Stimulated activated CD8-positive, alpha-beta memory T cell treated with anti-CD3 and anti-CD28 coated beads, Interleukin-12 subunit alpha, Interleukin-12 subunit beta, amount 100 ng/mL, for 24 hours (primary cell): Measurements from ENCODE around the gene PRPF38B.

Source experiments
- DNase-seq: peaks from one replicate; pipeline ENCODE4 v3.0.0-alpha.2; 2020; ENCODE audit errors: extremely low read depth

PRPF38B gene

DNA sequence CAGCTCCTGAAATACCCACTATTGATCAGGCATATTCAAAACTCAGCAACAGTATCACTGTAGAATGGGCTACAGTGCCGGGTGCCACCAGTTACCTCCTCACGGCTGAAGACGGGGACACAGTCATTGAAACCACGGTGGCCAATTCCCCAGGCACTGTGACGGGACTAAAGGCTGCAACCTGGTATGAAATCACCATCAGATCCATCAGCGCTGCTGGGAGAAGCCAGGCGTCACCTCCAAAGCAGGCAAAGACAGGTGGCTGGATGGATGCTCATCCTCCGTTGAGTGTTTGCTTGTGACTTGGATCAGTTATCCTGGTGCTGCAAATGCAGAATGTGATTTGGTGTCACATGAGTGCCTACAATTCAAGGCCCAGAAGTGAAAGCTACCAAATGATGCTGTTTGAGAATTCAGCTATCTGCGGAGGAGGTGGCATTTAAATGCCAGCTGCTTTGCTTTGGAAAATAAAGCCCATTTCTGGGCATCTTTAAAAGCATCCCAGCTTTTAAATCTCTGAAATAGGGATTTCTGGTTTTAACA is 25.7 kb downstream of the PRPF38B start:
- DNase-seq, result no peak

DNA sequence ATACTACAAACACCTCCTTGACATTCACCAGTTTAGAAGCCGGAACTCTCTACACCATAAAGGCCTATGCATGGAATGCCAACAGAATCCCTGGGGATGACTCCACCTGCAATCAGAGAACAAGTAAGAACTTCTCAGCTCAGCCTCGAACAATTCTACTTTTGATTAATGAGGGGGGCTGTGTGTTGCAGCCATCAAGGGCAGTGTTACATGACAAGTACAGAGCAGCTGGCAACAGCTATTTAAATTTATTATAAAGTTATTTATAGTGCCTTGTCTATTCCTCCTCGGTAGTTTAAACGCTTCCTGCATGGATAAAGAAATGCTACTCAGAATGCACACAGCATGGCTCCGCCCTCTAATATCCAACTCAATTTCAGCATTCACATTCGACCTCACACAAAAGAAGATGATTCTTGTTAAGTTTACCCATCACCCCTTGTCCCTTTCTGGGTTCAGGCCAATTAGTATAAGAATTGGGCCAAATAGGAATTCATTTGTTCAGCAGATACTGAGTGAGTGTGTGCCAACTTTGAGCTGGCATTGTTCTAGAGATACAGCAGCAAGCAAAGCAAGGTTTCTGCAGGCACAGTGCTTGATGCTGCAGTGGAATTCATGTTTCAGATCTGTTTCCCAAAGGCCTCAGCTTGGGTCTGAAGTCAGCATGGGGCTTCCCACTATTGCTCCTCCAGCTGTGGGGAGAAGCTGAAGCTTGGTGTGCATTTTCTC is 27.0 kb downstream of the PRPF38B start:
- no peak for DNase-seq

DNA sequence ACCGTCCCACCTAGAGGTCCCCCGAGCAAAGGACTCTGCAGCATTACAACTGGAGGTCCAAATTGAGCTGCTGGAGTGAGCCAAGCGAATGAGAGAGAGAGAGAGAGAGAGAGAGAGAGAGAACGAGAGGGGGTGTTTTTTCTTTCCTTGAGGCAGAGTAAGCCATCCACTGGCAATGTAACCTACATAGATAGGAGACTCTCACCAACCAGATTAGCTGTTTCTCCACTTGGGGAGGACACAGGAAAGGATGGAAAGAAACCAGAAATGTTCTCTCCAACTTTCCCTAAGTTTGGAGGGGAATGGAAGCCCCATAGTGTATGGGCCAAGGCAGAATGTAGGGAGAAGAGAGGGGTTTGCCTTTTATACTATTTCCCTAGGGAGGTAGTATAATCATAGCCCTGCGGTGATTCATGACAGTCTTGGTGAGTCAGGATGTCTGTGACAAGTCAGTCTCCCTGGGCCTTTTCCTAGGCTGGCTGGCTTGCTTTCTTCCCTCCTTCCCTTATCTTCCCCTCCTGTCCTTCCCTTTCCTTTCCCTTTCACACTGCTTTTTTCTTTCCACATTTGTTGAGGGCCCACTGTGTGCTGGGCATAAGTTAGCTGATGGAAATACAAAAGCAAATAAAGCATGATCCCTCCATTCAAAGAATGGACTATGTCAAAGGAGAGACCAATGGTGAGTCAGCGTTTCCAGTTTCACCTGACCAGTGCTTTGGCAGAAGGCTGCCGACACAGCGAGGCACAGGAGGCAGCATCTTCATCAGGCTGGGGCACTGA is 27.7 kb downstream of the PRPF38B start:
- DNase-seq, result no peak

DNA sequence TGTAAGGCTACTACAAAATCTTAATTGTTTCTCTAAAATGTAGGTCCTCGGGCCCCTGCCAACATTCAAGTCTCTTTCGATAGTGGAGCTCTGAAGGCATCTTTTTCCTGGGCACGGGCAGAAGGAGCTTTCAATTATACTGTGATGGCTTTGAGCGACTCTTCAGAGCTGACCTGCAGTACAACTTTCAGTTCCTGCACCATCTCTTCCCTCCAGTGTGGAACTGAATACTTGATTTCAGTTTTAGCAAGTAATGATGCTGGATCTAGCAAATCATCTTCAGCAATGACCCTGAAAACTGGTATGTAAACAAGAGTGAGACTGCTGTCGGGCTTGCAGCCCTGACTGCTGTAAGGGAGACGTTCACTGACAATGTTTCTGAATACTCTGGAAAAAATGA is 30.2 kb downstream of the PRPF38B start:
- DNase-seq, result no peak

DNA sequence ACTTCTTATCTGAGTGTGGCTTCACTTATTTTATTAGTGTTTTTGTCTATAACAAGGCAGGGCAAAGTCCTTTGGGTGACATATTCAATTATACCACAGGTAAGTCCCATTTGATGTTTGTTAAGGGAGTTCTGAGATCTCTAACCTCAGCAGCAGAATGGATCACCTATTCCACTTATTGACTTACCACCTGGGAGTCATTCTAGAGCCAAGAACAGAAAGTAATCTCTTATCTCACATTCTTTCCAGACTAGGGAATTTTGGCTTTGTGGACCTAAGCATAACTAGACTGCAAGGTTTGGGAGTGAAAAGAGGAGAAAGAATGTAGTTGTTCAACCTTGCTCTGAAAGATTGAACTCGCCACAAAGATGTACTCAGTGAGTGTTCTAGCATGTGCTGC is 33.8 kb downstream of the PRPF38B start:
- no peak for DNase-seq

DNA sequence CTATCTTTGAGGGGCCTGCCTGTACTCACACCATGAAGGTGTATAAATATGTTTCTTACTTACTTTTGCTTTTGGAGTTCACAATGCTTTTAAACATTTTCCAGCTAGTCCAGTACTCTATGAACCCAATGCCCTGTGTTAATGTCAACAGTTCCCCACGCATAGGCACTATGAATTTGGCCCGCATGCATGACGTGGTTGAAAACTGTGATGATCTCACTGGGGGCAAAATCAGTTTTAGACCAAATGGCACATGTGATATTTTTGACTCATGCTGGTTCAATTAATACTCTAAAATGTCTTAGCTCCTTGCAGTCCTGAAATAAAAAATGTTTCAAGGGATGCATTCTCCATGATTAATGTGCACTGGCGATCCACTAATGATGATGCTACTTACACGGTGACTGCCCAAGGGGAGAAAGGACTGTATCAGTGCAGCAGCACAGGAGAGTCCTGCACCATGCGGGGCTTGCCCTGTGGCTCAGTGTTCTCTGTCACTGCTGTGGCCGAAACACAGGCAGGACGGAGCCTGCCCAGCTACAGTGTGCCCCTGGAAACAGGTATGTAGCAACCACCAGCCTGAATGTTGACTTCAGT is 36.3 kb downstream of the PRPF38B start:
- no peak for DNase-seq

DNA sequence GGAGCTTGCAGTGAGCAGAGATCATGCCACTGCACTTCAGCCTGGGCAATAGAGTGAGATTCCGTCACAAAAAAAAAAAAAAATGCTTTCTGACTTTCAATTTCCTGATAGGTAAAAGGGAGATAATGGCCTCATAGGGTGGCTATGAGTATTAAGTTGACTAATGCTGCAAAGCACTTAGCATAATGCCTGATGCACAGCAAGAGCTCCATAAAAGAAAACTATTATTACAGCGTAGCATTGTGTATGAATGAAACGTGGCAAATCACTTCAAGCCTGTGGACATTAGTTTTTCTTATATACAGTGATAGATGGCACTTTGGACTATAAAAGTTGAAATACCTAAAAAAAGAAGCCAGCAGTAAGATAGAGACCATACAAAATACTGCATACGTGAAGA is 37.4 kb downstream of the PRPF38B start:
- no peak for DNase-seq

DNA sequence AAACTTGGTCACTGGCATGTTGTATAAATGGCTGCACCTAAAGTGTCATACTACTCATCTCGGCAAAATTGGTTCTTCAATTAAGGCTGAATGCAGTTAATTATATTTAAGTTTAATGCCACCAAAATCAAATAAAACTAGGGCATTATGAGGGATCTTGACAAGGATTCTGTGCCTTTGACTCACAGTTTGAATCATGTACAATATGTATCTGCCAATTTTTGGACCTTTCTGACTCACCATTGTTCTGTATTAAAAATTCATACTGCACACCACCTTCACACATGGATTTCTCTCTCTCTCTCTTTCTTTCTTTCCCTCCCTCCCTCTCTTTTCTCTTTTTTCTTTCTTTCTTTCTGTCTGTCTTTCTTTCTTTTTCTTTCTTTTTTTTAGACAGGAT is 40.3 kb downstream of the PRPF38B start:
- DNase-seq, result no peak

DNA sequence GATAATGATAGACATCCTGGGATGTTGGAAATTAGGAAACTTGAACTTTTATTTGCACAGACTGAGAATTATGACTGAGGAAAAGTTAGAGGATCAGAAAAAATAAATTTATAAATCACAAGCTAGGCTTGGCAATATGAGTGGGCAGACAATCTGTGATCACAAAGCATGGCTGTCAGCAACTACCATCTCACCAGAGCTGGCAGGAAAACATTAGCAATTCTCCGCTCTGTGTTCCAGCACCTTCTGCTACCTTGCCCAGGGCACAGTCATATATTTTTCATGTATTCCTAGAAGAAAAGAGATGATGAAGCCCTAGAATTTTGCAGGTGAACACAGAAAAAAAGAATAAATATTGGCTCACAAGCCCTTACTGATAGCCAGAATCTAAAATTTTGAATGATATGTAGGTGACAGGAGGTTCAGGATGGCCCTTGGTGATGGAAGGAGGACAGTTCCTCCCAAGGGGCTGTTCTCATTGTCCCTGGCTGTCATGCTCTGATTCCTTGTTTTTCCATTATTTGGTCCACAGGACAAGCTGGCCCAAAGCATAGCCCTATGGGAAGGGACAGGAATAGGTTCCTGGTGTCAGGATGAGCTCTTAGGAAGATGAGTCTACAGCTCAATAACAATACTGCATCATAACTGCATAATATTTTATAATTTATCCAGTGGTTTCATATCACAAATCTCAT is 42.2 kb downstream of the PRPF38B start:
- no peak for DNase-seq

DNA sequence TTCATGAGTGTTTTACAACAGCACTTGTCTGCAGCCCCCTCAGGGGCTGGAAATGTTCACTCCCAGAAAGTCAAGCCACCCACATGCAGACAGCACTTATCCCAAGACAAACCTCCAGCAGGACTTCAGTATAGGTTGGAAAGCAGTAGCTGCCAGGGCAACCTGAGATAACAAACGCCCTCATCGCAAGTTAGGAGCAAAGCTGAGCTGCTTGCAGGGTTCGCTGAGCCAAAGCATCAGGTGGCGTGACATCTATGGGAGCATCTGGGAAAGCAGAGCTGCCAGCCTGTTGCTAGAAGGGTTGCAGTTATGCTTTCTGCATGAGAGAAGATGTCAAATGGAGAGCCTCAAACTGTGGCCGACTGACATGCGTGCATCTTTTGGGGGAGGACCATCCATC is 50.1 kb downstream of the PRPF38B start:
- no peak for DNase-seq

DNA sequence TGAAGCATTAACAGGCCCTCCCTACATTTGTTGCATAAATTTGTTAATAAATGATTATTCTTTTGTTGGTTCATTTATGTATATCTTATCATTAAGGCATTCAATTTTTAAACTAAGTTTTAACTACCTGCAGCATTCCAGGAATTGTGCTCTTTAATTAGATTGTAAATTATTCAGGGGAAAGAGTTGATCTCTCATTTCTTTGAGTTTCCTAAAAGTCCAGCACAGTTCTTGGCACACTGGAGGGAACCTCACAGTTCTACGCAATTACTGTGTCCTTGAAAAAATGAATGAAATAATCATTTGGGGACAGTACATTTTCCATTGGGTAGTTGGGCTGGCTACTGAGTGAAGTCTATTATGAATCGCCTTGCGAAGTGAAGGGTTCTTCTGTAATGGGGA is 53.9 kb downstream of the PRPF38B start:
- no peak for DNase-seq

DNA sequence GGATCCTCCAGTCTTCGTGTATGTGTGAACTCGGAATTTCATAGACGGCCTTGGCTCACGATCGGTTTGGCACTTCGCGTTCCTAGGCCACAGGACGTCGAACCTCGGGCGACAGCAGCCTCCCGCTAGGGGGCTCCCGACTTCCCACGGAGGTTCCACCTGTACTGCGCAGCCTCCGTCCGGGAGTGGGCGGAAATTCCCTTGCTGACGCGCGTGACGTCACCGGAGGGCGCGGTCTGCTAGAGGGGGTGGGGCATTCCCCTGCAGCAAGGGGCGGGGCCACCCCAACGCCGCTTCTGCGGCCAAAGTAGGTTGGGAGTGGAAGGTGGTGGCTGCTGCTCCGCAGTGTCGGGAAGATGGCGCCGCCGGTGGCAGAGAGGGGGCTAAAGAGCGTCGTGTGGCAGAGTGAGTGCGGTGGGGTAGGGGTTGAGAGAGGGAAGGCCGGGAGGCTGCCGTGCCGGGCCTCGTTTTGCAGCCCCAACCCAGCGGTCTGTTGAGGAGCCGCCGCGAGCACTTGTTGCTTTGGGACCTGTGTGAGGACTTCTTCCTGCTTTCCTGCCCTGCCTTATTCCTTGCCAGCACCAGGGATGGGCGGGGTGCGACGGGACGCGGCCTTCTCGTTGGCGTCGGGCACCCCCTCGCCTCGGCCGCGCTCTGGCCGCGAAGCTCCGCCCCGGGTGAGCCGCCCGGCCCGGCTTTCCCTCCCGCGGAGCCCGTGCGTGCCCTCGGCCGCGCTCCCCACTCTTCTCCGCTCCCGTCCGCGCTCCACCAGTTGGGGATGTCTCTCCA is 54.5 kb downstream of the PRPF38B start, which contains the start of gene STXBP3:
TSS of gene STXBP3 (plus strand) at position 293 of the 789 bp plus-strand sequence. CDS start at position 357, 64 bp downstream.
- peak; percentile 99 for DNase-seq

DNA sequence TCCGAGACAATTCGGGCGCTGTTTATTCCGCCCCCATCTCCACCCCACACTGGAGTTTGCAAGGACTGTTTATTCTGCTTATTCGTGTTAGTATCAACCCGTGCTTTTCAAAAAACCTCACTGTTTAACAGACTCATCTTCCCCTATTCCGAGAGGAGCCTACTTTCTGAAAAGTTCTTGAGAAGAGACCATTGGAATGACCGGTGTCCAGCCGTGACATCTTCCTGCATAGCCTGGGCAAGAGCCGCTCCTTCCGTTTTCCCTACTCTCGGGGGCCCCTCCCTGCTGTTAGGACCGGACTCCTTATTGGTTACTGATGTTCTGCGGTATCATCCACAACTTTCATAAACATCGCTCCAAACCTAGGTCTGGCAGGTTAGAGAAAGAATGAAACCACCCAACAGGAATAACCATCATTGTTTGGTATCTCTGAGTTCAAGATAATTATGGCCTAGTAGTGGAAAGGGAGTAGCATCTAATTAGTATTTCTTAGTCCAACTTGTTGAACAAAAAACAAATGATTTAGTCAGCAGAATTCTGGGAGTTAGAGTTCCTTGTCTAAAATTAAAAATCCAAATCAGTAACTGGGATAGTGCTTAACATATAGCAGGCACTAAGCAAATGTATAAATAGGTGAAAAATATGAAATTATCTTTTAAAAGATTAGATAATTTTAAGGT is 55.2 kb downstream of the PRPF38B start:
- peak; percentile 7 for DNase-seq

DNA sequence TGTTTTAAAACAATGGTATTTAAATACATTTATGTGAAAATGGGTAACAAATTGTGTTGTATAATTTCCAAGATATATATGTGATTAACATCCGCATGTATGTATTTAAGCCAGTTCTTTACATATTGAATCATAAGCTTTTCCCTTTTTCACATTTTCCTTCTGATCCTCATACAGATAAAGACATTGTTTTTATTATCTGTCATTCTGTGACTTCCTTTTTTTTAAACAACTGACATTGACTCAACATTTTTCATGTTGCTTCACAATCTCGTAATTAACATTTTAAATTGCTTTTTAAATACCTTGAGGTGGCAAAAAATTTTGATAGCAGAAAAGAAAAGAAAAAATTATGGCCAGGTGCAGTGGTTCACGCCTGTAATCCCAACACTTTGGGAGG is 55.8 kb downstream of the PRPF38B start:
- no peak for DNase-seq

DNA sequence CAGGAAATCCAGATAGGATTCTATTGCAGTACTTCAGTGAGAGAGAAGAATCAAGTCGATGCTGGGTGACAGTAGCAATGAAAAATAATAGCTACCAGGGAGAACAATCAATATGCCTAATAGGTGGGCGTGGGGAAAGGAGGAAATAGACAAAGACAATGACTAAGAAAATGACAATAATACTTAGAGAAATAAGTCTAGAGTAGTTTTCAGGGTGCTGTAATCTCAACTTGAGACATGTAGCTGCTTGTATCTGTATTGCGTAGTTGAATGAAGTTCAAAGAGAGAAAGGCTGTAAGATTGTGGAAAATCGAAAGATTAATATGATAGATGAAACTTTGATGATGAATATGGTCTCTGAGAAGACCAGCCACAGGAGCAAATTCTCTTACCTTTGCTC is 57.0 kb downstream of the PRPF38B start:
- no peak for DNase-seq

DNA sequence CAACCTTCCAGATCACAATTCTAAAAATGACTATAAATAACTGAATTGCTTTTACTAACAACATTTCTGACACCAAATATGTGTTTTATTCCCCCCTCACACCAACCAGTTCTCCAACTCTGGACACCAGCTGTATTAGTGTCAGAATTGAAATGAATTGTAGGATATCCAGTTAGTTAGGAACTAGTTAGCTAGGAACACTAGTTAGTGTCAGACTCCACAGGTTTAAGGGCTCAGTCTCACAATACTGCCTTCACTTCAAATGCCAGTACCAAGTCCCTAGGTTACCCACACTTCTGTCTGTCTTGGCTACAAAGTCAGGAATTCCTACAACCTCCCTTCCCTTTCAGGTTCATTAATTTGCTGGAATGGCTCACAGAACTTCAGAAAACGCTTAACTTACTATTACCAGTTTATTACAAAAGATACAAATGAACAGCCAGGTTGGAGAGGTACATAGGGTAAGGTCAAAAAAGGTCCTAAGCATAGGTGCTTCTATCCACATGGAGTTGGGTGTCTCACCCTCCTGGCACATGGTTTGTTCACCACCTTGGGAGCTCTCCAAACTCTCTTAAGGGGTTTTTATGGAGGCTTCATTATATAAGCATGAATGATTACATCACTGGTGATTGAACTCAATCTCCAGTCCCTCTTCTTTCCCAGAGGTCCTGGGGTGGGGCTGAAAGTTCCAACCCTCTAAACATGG is 58.5 kb downstream of the PRPF38B start:
- no peak for DNase-seq
